Gastrocnemius medialis (tissue), 4 donors: ENCODE results near the gene GSG1L. TPM values are rescaled to one million over a fixed set of nuclear protein-coding genes. Genes with fewer than 3 reads are reported as not detected.

Experiments
- ATAC-seq, 2 donors: fragments of 150-250 bp; one replicate each; pipeline ENCODE4 v1.9.1; 2016
- DNase-seq, 2 donors: peaks; one replicate each; pipeline ENCODE4 v3.0.0-alpha.2; 2019
- H3K27ac ChIP-seq, 4 donors: fragments of 200-600 bp; sonication (generic); 1 replicate in 1 of 4; 2 replicates in 3 of 4; pipeline ENCODE4 v1.5.1; 2016 to 2018; ENCODE audit warnings: mild to moderate bottlenecking in 2 of 4, moderate library complexity in 1 of 4
- H3K27me3 ChIP-seq, 3 donors: fragments of 200-600 bp; sonication (generic) in 2 of 3; 1 replicate in 1 of 3; 2 replicates in 2 of 3; pipeline versions ENCODE4 v1.5.1 to v1.6.0; 2016 to 2019; ENCODE audit warnings: mild to moderate bottlenecking in 1 of 3, moderate library complexity in 1 of 3
- H3K36me3 ChIP-seq, 2 donors: fragments of 200-600 bp; sonication (generic) in 1 of 2; one replicate each; pipeline ENCODE4 v1.5.1; 2017 to 2018
- H3K4me1 ChIP-seq, 2 donors: fragments of 200-600 bp; sonication (generic) in 1 of 2; one replicate each; pipeline ENCODE4 v1.5.1; 2016 to 2017; ENCODE audit warnings: mild to moderate bottlenecking in 2 of 2
- H3K4me3 ChIP-seq, 4 donors: fragments of 200-600 bp; sonication (generic) in 3 of 4; 1 replicate in 1 of 4; 2 replicates in 3 of 4; pipeline ENCODE4 v1.5.1; 2016 to 2019; ENCODE audit warnings: mild to moderate bottlenecking in 2 of 4
- H3K9me3 ChIP-seq, 3 donors: fragments of 200-600 bp; sonication (generic) in 2 of 3; 1 replicate in 1 of 3; 2 replicates in 2 of 3; pipeline ENCODE4 v1.5.1; 2016 to 2019
- CTCF ChIP-seq, 5 experiments: fragments of 450-650 bp in 3 of 5; fragments of 200-600 bp in 2 of 5; sonication (generic) in 2 of 5; IDR thresholded peaks in 4 of 5; conservative IDR thresholded peaks in 1 of 5; 1 replicate in 4 of 5; 2 replicates in 1 of 5; pipeline ENCODE4 v1.5.1; 2016 to 2019; ENCODE audit warnings: antibody characterized with exemption in 5 of 5, mild to moderate bottlenecking in 3 of 5, moderate library complexity in 3 of 5
- POLR2A ChIP-seq, 2 donors: fragments of 450-650 bp; IDR thresholded peaks; one replicate each; pipeline ENCODE4 v1.6.1; 2017; ENCODE audit warnings: antibody characterized with exemption in 2 of 2, mild to moderate bottlenecking in 2 of 2, moderate library complexity in 2 of 2
- in situ Hi-C, 4 donors: fragments of 200-750 bp; cut with MboI; loops; one replicate each; pipeline versions ENCODE4 v1.15.0 to v1.8.0; 2017; ENCODE audit warnings: low sequenced_read_pairs in 4 of 4
- intact Hi-C: fragments of 100-400 bp; cut with DNase I; formaldehyde crosslinking; loops from one replicate; pipeline ENCODE4 v1.15.1; 2023; ENCODE audit warnings: low total_unique reads
- total RNA-seq, 4 donors: library from RNA; depleted of rRNA; stranded (reverse); fragments of >200 nt; gene quantifications; one replicate each; pipeline versions ENCODE4 v1.1.0 to v1.2.3, GENCODE V29; 2016

Gene GSG1L
- total RNA-seq, 4 donors from 2014 or later = not detected

- Histone ChIP-seq H3K27me3 (no peaks in the 10 kb centered on the region), H3K4me1 (no peaks in the 10 kb centered on the region), H3K36me3 (no peaks in the 10 kb centered on the region), H3K27ac (no peak overlapping the region), H3K9me3 (no peaks in the 10 kb centered on the region), H3K4me3 (no peak overlapping the region)
- TF ChIP-seq CTCF (IDR thresholded peaks at IDR 0.05 in 4 of 5, conservative IDR thresholded peaks at IDR 0.05 in 1 of 5) = no peak
- no peak for TF ChIP-seq POLR2A (IDR thresholded peaks at IDR 0.05)
- in situ Hi-C loops (no loop called here), intact Hi-C loops (no loop called here)
- ATAC-seq = no peak
- DNase-seq = no peak
Observed at GRCh38 chr16:28033870-28034269, 29.6 kb downstream of the GSG1L start.

GRCh38 chr16:28029387-28030002 is 34.0 kb downstream of the GSG1L start:
- no peak overlapping the region for H3K4me3 ChIP-seq
- no peak for ATAC-seq
- DNase-seq = no peak
- no peaks in the 10 kb centered on the region for H3K9me3 ChIP-seq
- H3K27ac ChIP-seq = no peak overlapping the region
- no peak for TF ChIP-seq CTCF (IDR thresholded peaks at IDR 0.05 in 4 of 5, conservative IDR thresholded peaks at IDR 0.05 in 1 of 5)
- no peak for TF ChIP-seq POLR2A (IDR thresholded peaks at IDR 0.05)
- intact Hi-C loops (no loop called here), in situ Hi-C loops (no loop called here)
- H3K36me3 ChIP-seq = no peaks in the 10 kb centered on the region
- no peaks in the 10 kb centered on the region for H3K4me1 ChIP-seq
- H3K27me3 ChIP-seq = no peaks in the 10 kb centered on the region

GRCh38 chr16:28027055-28027454 is 36.5 kb downstream of the GSG1L start:
- H3K9me3 ChIP-seq = no peaks in the 10 kb centered on the region
- intact Hi-C loops (no loop called here), in situ Hi-C loops (no loop called here)
- DNase-seq (no peak), ATAC-seq (no peak)
- no peak overlapping the region for H3K4me3 ChIP-seq
- no peak overlapping the region for H3K27ac ChIP-seq
- no peaks in the 10 kb centered on the region for H3K36me3 ChIP-seq
- no peak for TF ChIP-seq CTCF (IDR thresholded peaks at IDR 0.05 in 4 of 5, conservative IDR thresholded peaks at IDR 0.05 in 1 of 5)
- TF ChIP-seq POLR2A (IDR thresholded peaks at IDR 0.05) = no peak
- no peaks in the 10 kb centered on the region for H3K27me3 ChIP-seq
- no peaks in the 10 kb centered on the region for H3K4me1 ChIP-seq

GRCh38 chr16:28025631-28026030 is 37.9 kb downstream of the GSG1L start:
- intact Hi-C loops (no loop called here), in situ Hi-C loops (no loop called here)
- Histone ChIP-seq H3K27me3 (no peaks in the 10 kb centered on the region), H3K4me3 (no peak overlapping the region), H3K4me1 (no peaks in the 10 kb centered on the region), H3K27ac (no peak overlapping the region), H3K36me3 (no peaks in the 10 kb centered on the region), H3K9me3 (no peaks in the 10 kb centered on the region)
- ATAC-seq (no peak), DNase-seq (no peak)
- no peak for TF ChIP-seq CTCF (IDR thresholded peaks at IDR 0.05 in 4 of 5, conservative IDR thresholded peaks at IDR 0.05 in 1 of 5)
- no peak for TF ChIP-seq POLR2A (IDR thresholded peaks at IDR 0.05)

GRCh38 chr16:28019218-28019617 is 44.3 kb downstream of the GSG1L start:
- intact Hi-C loops (no loop called here), in situ Hi-C loops (no loop called here)
- Histone ChIP-seq H3K27me3 (no peaks in the 10 kb centered on the region), H3K4me1 (no peaks in the 10 kb centered on the region), H3K9me3 (no peaks in the 10 kb centered on the region), H3K36me3 (no peaks in the 10 kb centered on the region), H3K27ac (no peak overlapping the region), H3K4me3 (no peak overlapping the region)
- ATAC-seq (no peak), DNase-seq (no peak)
- no peak for TF ChIP-seq POLR2A (IDR thresholded peaks at IDR 0.05)
- no peak for TF ChIP-seq CTCF (IDR thresholded peaks at IDR 0.05 in 4 of 5, conservative IDR thresholded peaks at IDR 0.05 in 1 of 5)
